H1 (cell line): Measurements from ENCODE around the gene POC1B. TPM values are rescaled to one million over a fixed set of nuclear protein-coding genes. Genes with fewer than 3 reads are reported as not detected.

ENCODE experiments used
- CTCF ChIA-PET: fragments of 300-600 bp; sonication (Branson Sonifier 250); formaldehyde crosslinking; loops from one replicate; lab custom pipeline; 2021; ENCODE audit not compliant: partially characterized antibody; lab: Charles Lee
- POLR2A ChIA-PET: fragments of 300-600 bp; sonication (Branson Sonifier 250); formaldehyde crosslinking; loops from one replicate; lab custom pipeline; 2021; ENCODE audit warnings: inconsistent platforms; ENCODE audit not compliant: partially characterized antibody; lab: Charles Lee
- DNase-seq, 2 experiments: peaks; one replicate each; pipeline versions ENCODE4 v3.0.0 to v3.0.0-alpha.2; 2010 to 2022; ENCODE audit warnings: low spot score in 2 of 2, low read depth in 1 of 2, mixed read lengths in 1 of 2
- FAIRE-seq: peaks from 2 replicates; lab custom pipeline; 2011; peaks lifted over from hg19 to GRCh38; lab: Jason Lieb, UNC
- H2AFZ ChIP-seq: 2 replicates; pipeline ENCODE4 v1.8.1; 2012; ENCODE audit warnings: low read length, inconsistent platforms
- H2AK5ac ChIP-seq: 2 replicates; pipeline ENCODE4 v1.6.1; 2013; ENCODE audit warnings: low read depth, low read length
- H2BK120ac ChIP-seq: replicated peaks from 2 replicates; pipeline ENCODE3; 2013; ENCODE audit warnings: low read depth, low read length, inconsistent platforms
- H2BK12ac ChIP-seq: 2 replicates; pipeline ENCODE4 v1.6.1; 2013; ENCODE audit warnings: low read depth, low read length
- H2BK15ac ChIP-seq: 2 replicates; pipeline ENCODE4 v1.6.1; 2013; ENCODE audit warnings: low read length
- H2BK20ac ChIP-seq: 2 replicates; pipeline ENCODE4 v1.6.1; 2013; ENCODE audit warnings: low read length
- H2BK5ac ChIP-seq: 2 replicates; pipeline ENCODE4 v1.6.1; 2013; ENCODE audit warnings: low read depth, low read length
- H3K14ac ChIP-seq: 2 replicates; pipeline ENCODE4 v1.6.1; 2013; ENCODE audit warnings: inconsistent platforms; ENCODE audit not compliant: insufficient read length
- H3K18ac ChIP-seq: 2 replicates; pipeline ENCODE4 v1.6.1; 2013; ENCODE audit warnings: low read length; ENCODE audit errors: extremely low read depth
- H3K23ac ChIP-seq: 2 replicates; pipeline ENCODE4 v1.6.1; 2013; ENCODE audit warnings: inconsistent platforms; ENCODE audit not compliant: insufficient read length
- H3K23me2 ChIP-seq: 2 replicates; pipeline ENCODE4 v1.6.1; 2013; ENCODE audit warnings: low read depth, low read length
- H3K27ac ChIP-seq: 2 replicates; pipeline ENCODE4 v1.6.1; 2011; ENCODE audit warnings: low read depth, low read length, inconsistent platforms
- H3K27me3 ChIP-seq, 4 experiments: replicated peaks in 1 of 4; 1 replicate in 1 of 4; 2 replicates in 3 of 4; pipeline versions ENCODE4 v1.6.1 to v1.8.1; 2011 to 2013; ENCODE audit warnings: low read length in 3 of 4, mild to moderate bottlenecking in 3 of 4, inconsistent platforms in 2 of 4, mixed read lengths in 2 of 4, moderate library complexity in 1 of 4; ENCODE audit not compliant: control insufficient read depth in 3 of 4, insufficient read depth in 3 of 4; ENCODE audit errors: extremely low read depth in 1 of 4
- H3K36me3 ChIP-seq, 4 experiments: 2 replicates each; pipeline versions ENCODE4 v1.6.1 to v1.8.1; 2011 to 2013; ENCODE audit warnings: mild to moderate bottlenecking in 4 of 4, low read length in 3 of 4, moderate library complexity in 2 of 4, control low read depth in 1 of 4, inconsistent platforms in 1 of 4; ENCODE audit not compliant: insufficient read depth in 4 of 4, control insufficient read depth in 2 of 4
- H3K4ac ChIP-seq: replicated peaks from 2 replicates; pipeline ENCODE3; 2013; ENCODE audit warnings: low read length, low read depth, mixed read lengths, inconsistent platforms; ENCODE audit not compliant: insufficient read length
- H3K4me1 ChIP-seq, 4 experiments: replicated peaks in 1 of 4; 1 replicate in 1 of 4; 2 replicates in 3 of 4; pipeline versions ENCODE4 v1.6.1 to v1.8.1; 2011 to 2013; ENCODE audit warnings: low read length in 3 of 4, inconsistent platforms in 2 of 4, mixed read lengths in 1 of 4; ENCODE audit not compliant: insufficient read depth in 4 of 4, control insufficient read depth in 3 of 4
- H3K4me2 ChIP-seq, 2 experiments: 2 replicates each; pipeline versions ENCODE4 v1.6.1 to v1.8.1; 2011 to 2013; ENCODE audit warnings: low read depth in 2 of 2, low read length in 2 of 2, control low read depth in 1 of 2, inconsistent platforms in 1 of 2, mild to moderate bottlenecking in 1 of 2; ENCODE audit not compliant: insufficient read depth in 1 of 2
- H3K4me3 ChIP-seq, 4 experiments: fragments of 200-600, 300-600 bp in 1 of 4; sonication (generic), shearing (Covaris generic), sonication (Bioruptor Twin) in 1 of 4; 2 replicates each; pipeline versions ENCODE4 v1.5.1 to v1.8.1; 2011 to 2016; ENCODE audit warnings: low read length in 4 of 4, low read depth in 3 of 4, control low read depth in 2 of 4, inconsistent platforms in 2 of 4, mild to moderate bottlenecking in 2 of 4, mixed read lengths in 1 of 4, moderate library complexity in 1 of 4; ENCODE audit not compliant: insufficient read depth in 2 of 4; ENCODE audit errors: extremely low read depth in 1 of 4
- H3K56ac ChIP-seq: replicated peaks from 2 replicates; pipeline ENCODE3; 2013; ENCODE audit warnings: low read depth, mild to moderate bottlenecking, mixed read lengths, low read length, inconsistent platforms; ENCODE audit not compliant: insufficient read length
- H3K79me1 ChIP-seq: 2 replicates; pipeline ENCODE4 v1.6.1; 2013; ENCODE audit warnings: low read depth, low read length, control low read depth
- H3K79me2 ChIP-seq, 2 experiments: 2 replicates each; pipeline versions ENCODE4 v1.6.1 to v1.8.1; 2012 to 2013; ENCODE audit warnings: low read length in 2 of 2, mild to moderate bottlenecking in 2 of 2, inconsistent platforms in 1 of 2; ENCODE audit not compliant: insufficient read depth in 2 of 2, control insufficient read depth in 1 of 2
- H3K9ac ChIP-seq, 4 experiments: replicated peaks in 1 of 4; 1 replicate in 1 of 4; 2 replicates in 3 of 4; pipeline versions ENCODE4 v1.6.1 to v1.8.1; 2011 to 2013; ENCODE audit warnings: low read depth in 3 of 4, low read length in 3 of 4, control low read depth in 2 of 4, mild to moderate bottlenecking in 2 of 4, moderate library complexity in 2 of 4, inconsistent platforms in 1 of 4; ENCODE audit errors: extremely low read depth in 1 of 4
- H3K9me3 ChIP-seq, 2 experiments: 2 replicates each; pipeline versions ENCODE4 v1.6.1 to v1.8.1; 2012 to 2013; ENCODE audit warnings: mild to moderate bottlenecking in 2 of 2, moderate library complexity in 2 of 2, control low read depth in 1 of 2, inconsistent platforms in 1 of 2, low read depth in 1 of 2, low read length in 1 of 2, mixed read lengths in 1 of 2; ENCODE audit not compliant: insufficient read depth in 2 of 2
- H4K20me1 ChIP-seq, 2 experiments: replicated peaks in 1 of 2; 2 replicates each; pipeline versions ENCODE3 to v1.8.1; 2011 to 2013; ENCODE audit warnings: inconsistent platforms in 2 of 2, low read length in 2 of 2, mild to moderate bottlenecking in 1 of 2; ENCODE audit not compliant: insufficient read depth in 2 of 2, control insufficient read depth in 1 of 2
- H4K5ac ChIP-seq: 2 replicates; pipeline ENCODE4 v1.6.1; 2013; ENCODE audit warnings: low read length, low read depth, mixed read lengths, inconsistent platforms; ENCODE audit not compliant: insufficient read length
- H4K8ac ChIP-seq: 2 replicates; pipeline ENCODE4 v1.8.0; 2013; ENCODE audit warnings: mild to moderate bottlenecking, moderate library complexity, low read length, inconsistent platforms; ENCODE audit not compliant: insufficient read depth; ENCODE audit errors: extremely low read depth
- H4K91ac ChIP-seq: replicated peaks from 2 replicates; pipeline ENCODE3; 2013; ENCODE audit warnings: low read length, mixed read lengths, inconsistent platforms; ENCODE audit not compliant: insufficient read length
- CBX5 ChIP-seq: fragments of 300-800, 300-1000 bp; sonication (generic); IDR thresholded peaks from 2 replicates; pipeline ENCODE4 v1.7.1; 2016; ENCODE audit warnings: antibody characterized with exemption, low read length, low read depth
- CHD1 ChIP-seq: IDR thresholded peaks from 2 replicates; pipeline ENCODE4 v1.6.1; 2012; ENCODE audit warnings: low read depth, low read length, improper control_type of control experiment
- CHD2 ChIP-seq: IDR thresholded peaks from 2 replicates; pipeline ENCODE4 v1.6.1; 2012; ENCODE audit warnings: low read length, improper control_type of control experiment
- KDM5A ChIP-seq: fragments of 200-600 bp; IDR thresholded peaks from 2 replicates; pipeline ENCODE4 v1.7.1; 2012; ENCODE audit warnings: mild to moderate bottlenecking, low read length, inconsistent platforms, mixed read lengths
- MAFK ChIP-seq: IDR thresholded peaks from 2 replicates; pipeline ENCODE4 v1.6.1; 2012; ENCODE audit warnings: low read depth, mild to moderate bottlenecking, improper control_type of control experiment, low read length
- NRF1 ChIP-seq: IDR thresholded peaks from 2 replicates; pipeline ENCODE4 v1.6.1; 2011; ENCODE audit warnings: mild to moderate bottlenecking, low read depth, low read length, improper control_type of control experiment
- POLR2A ChIP-seq, 2 experiments: IDR thresholded peaks; 1 replicate in 1 of 2; 2 replicates in 1 of 2; pipeline ENCODE4 v1.6.1; 2011; ENCODE audit warnings: low read depth in 2 of 2, low read length in 2 of 2, mild to moderate bottlenecking in 2 of 2; ENCODE audit errors: control extremely low read depth in 1 of 2
- TEAD4 ChIP-seq: IDR thresholded peaks from 2 replicates; pipeline ENCODE4 v1.6.1; 2012; ENCODE audit warnings: low read depth, low read length, inconsistent platforms, mixed read lengths
- YY1 ChIP-seq: IDR thresholded peaks from 2 replicates; pipeline ENCODE4 v1.6.1; 2011; ENCODE audit warnings: low read depth, mild to moderate bottlenecking, low read length
- WGBS, 2 experiments: shearing (Covaris generic) in 1 of 2; methylation state at CpG; one replicate each; pipeline versions ENCODE4 v1.1.6 to v1.1.7; 2013 to 2015; ENCODE audit warnings: low lambda C conversion rate in 2 of 2, mixed read lengths in 2 of 2, inconsistent platforms in 1 of 2, low coverage in 1 of 2, missing lambda C conversion rate in 1 of 2; ENCODE audit not compliant: insufficient replicate concordance in 2 of 2, insufficient coverage in 1 of 2, insufficient read length in 1 of 2; ENCODE audit errors: extremely low coverage in 1 of 2, missing lambda C conversion rate in 1 of 2; 5-methylcytosine and 5-hydroxymethylcytosine counted together
- polyA plus RNA-seq, 7 experiments: library from polyadenylated mRNA; depleted of rRNA in 3 of 7; stranded (reverse) in 5 of 7; unstranded in 2 of 7; fragments of >200 nt in 5 of 7; fragments of 200-250 nt in 2 of 7; gene quantifications; 1 replicate in 5 of 7; 2 replicates in 1 of 7; 4 replicates in 1 of 7; pipeline versions ENCODE4 v1.2.1 to v1.2.3, GENCODE V29; 2011 to 2013; ENCODE audit warnings: missing spikeins in 2 of 7, mixed read lengths in 2 of 7
- total RNA-seq: library from RNA; stranded (reverse); fragmentation: NEBNext Ultra II Directional; extraction: Animal tissue kit (Norgen Biotek cat#: 25700); gene quantifications from 2 replicates; pipeline ENCODE4 v1.2.1, GENCODE V29; 2021
- TF ChIP-seq, protein P1 (sequence below): IDR thresholded peaks from 2 replicates; pipeline ENCODE4 v1.6.1; 2012; ENCODE audit warnings: low read length, inconsistent platforms
- TF ChIP-seq, protein P2 (sequence below): IDR thresholded peaks from 2 replicates; pipeline ENCODE4 v1.6.1; 2012; ENCODE audit warnings: inconsistent platforms

The POC1B gene
- total and polyA plus RNA-seq, 2 of the 8 experiments (the other 6 are each of a cell fraction or from before 2014, with no cell fraction given), result 7.5 to 16.3 TPM

DNA sequence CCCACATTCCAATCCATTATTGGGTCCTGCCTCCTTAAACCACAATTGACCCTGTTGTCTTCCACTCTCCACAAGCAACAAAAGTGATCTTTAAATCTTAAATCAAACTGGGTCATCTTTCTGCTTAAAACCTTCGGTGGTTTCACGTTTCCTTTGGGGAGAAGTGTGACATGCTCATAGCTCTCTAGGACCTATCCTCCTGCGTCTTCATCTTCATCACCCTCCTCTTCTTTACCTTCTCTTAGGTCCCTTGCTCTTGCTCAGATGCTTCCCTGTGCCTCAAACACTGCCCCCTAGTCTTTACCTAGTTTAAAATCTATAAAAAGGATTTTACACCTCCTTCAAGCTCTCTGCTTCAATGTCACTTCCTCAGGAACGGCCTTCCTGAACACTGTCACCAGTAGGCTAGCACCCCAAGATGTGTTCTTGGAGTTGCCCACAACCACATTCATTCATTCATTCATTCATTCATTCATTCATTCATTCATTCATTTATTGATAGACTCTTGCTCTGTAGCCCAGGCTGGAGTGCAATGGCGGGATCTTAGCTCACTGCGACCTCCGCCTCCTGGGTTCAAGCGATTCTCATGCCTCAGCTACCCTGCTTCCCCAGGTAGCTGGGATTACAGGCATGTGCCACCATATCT lies 48.1 kb downstream of the POC1B start:
- Histone ChIP-seq H3K4me1 (no peaks in the 10 kb centered on the region), H3K56ac (no peak overlapping the region), H3K9me3 (no peaks in the 10 kb centered on the region), H2BK12ac (no peak overlapping the region), H3K27ac (no peak overlapping the region), H2BK15ac (no peak overlapping the region), H3K23me2 (no peaks in the 10 kb centered on the region), H3K9ac (no peak overlapping the region), H2AFZ (no peak overlapping the region), H3K4ac (no peak overlapping the region), H3K79me2 (no peaks in the 10 kb centered on the region), H2BK20ac (no peak overlapping the region), H3K4me2 (no peak overlapping the region), H3K18ac (no peak overlapping the region), H3K36me3 (no peaks in the 10 kb centered on the region), H3K79me1 (no peaks in the 10 kb centered on the region), H3K4me3 (no peak overlapping the region), H4K20me1 (no peaks in the 10 kb centered on the region), H2BK5ac (no peak overlapping the region), H2BK120ac (no peak overlapping the region), H4K5ac (no peak overlapping the region), H3K27me3 (no peaks in the 10 kb centered on the region), H3K23ac (no peak overlapping the region), H4K8ac (no peak overlapping the region), H4K91ac (no peak overlapping the region), H2AK5ac (no peak overlapping the region), H3K14ac (no peak overlapping the region)
- CTCF ChIA-PET, result interaction anchor here (0.6 to 2.2 kb wide), 6 partner anchors 9 to 148 kb away, joined by 3 to 14 read pairs (median 4); no protein-coding TSS in a partner anchor
- POLR2A ChIA-PET, result no interaction called here
- FAIRE-seq, result no peak
- TF ChIP-seq TEAD4 (no peak), YY1 (no peak), CBX5 (no peak), MAFK (no peak), NRF1 (no peak), CHD1 (no peak), POLR2A (IDR thresholded peaks at IDR 0.05; ENCODE audit: control extremely low read depth in 1 of 2, low read depth in 2 of 2, low read length in 2 of 2) (no peak), CHD2 (no peak), KDM5A (no peak)
- TF ChIP-seq, protein P1, sequence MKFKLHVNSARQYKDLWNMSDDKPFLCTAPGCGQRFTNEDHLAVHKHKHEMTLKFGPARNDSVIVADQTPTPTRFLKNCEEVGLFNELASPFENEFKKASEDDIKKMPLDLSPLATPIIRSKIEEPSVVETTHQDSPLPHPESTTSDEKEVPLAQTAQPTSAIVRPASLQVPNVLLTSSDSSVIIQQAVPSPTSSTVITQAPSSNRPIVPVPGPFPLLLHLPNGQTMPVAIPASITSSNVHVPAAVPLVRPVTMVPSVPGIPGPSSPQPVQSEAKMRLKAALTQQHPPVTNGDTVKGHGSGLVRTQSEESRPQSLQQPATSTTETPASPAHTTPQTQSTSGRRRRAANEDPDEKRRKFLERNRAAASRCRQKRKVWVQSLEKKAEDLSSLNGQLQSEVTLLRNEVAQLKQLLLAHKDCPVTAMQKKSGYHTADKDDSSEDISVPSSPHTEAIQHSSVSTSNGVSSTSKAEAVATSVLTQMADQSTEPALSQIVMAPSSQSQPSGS, result no peak
- TF ChIP-seq, protein P2, sequence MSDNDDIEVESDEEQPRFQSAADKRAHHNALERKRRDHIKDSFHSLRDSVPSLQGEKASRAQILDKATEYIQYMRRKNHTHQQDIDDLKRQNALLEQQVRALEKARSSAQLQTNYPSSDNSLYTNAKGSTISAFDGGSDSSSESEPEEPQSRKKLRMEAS, result no peak
- WGBS, 2 experiments, result 94% methylated on average over 8 of the region's 8 CpGs; no CpG with 5 or more reads in 1 of the 2 experiments
- DNase-seq, result no peak
